ENCODE measurements around the gene KRT73.

The KRT73 gene

GRCh38 chr12:52662093-52662917, 43.9 kb upstream of the KRT73 start:
- H3K4me3 ChIP-seq (ENCODE audit: control insufficient read depth, low read depth, low read length): no peak overlapping the region
- no peak for TF ChIP-seq CTCF (IDR thresholded peaks at IDR 0.05; ENCODE audit: control insufficient read depth, insufficient read depth, low read depth, low read length, missing control alignments)
- DNase-seq (ENCODE audit: low read depth): no peak

- DNase-seq (ENCODE audit: low read depth): no peak
- TF ChIP-seq CTCF (IDR thresholded peaks at IDR 0.05; ENCODE audit: control insufficient read depth, insufficient read depth, low read depth, low read length, missing control alignments): no peak
- no peak overlapping the region for H3K4me3 ChIP-seq (ENCODE audit: control insufficient read depth, low read depth, low read length)
Measured at GRCh38 chr12:52661668-52662067, 43.3 kb upstream of the KRT73 start.

- no peak for TF ChIP-seq CTCF (IDR thresholded peaks at IDR 0.05; ENCODE audit: control insufficient read depth, insufficient read depth, low read depth, low read length, missing control alignments)
- no peak for DNase-seq (ENCODE audit: low read depth)
- H3K4me3 ChIP-seq (ENCODE audit: control insufficient read depth, low read depth, low read length): no peak overlapping the region
Measured at GRCh38 chr12:52660934-52661499, 42.7 kb upstream of the KRT73 start.

GRCh38 chr12:52659951-52660350, 41.6 kb upstream of the KRT73 start:
- no peak for DNase-seq (ENCODE audit: low read depth)
- no peak overlapping the region for H3K4me3 ChIP-seq (ENCODE audit: control insufficient read depth, low read depth, low read length)
- no peak for TF ChIP-seq CTCF (IDR thresholded peaks at IDR 0.05; ENCODE audit: control insufficient read depth, insufficient read depth, low read depth, low read length, missing control alignments)

- no peak for TF ChIP-seq CTCF (IDR thresholded peaks at IDR 0.05; ENCODE audit: control insufficient read depth, insufficient read depth, low read depth, low read length, missing control alignments)
- DNase-seq (ENCODE audit: low read depth): no peak
- no peak overlapping the region for H3K4me3 ChIP-seq (ENCODE audit: control insufficient read depth, low read depth, low read length)
Measured at GRCh38 chr12:52659395-52659794, 41.0 kb upstream of the KRT73 start.

- no peak for DNase-seq (ENCODE audit: low read depth)
- no peak for TF ChIP-seq CTCF (IDR thresholded peaks at IDR 0.05; ENCODE audit: control insufficient read depth, insufficient read depth, low read depth, low read length, missing control alignments)
Measured at GRCh38 chr12:52658196-52658595, 39.8 kb upstream of the KRT73 start.

More at GRCh38 chr12:52658196-52658595, 39.8 kb upstream of the KRT73 start:
- H3K4me3 ChIP-seq (ENCODE audit: control insufficient read depth, low read depth, low read length): no peak overlapping the region

Measured in AG09309 (cell line).